K562 (cell line): Measurements from ENCODE around the gene RHOC. TPM values are rescaled to one million over a fixed set of nuclear protein-coding genes. Genes with fewer than 3 reads are reported as not detected.

Source experiments
- CEBPB ChIP-seq: fragments of 450-650 bp; IDR thresholded peaks from 2 replicates; pipeline ENCODE4 v1.6.1; 2016; ENCODE audit warnings: missing genetic modification characterization, missing compliant biosample characterization
- DMBX1 ChIP-seq: fragments of 250-450 bp; sonication (Bioruptor Pico); IDR thresholded peaks from 2 replicates; pipeline ENCODE4 v1.8.0; 2022; ENCODE audit warnings: inconsistent platforms, mild to moderate bottlenecking, moderate library complexity, borderline replicate concordance
- MCM2 ChIP-seq: fragments of 450-650 bp; IDR thresholded peaks from 2 replicates; pipeline ENCODE4 v1.6.1; 2017; ENCODE audit warnings: low read depth, mild to moderate bottlenecking
- NR0B1 ChIP-seq: fragments of 450-650 bp; IDR thresholded peaks from one replicate; pipeline ENCODE4 v1.6.1; 2018; ENCODE audit warnings: mild to moderate bottlenecking, moderate library complexity; ENCODE audit not compliant: partially characterized antibody
- RFX7 ChIP-seq: fragments of 250-450 bp; sonication (Bioruptor Pico); IDR thresholded peaks from 2 replicates; pipeline ENCODE4 v1.5.1; 2021; ENCODE audit warnings: mild to moderate bottlenecking
- SFPQ ChIP-seq: fragments of 200-400 bp; formaldehyde crosslinking; IDR thresholded peaks from 2 replicates; pipeline ENCODE4 v1.6.1; 2017; ENCODE audit warnings: mild to moderate bottlenecking, low read depth, low read length, moderate library complexity
- SRSF3 ChIP-seq: fragments of 200-400 bp; formaldehyde crosslinking; IDR thresholded peaks from 2 replicates; pipeline ENCODE4 v1.6.1; 2016; ENCODE audit warnings: mild to moderate bottlenecking, low read length, moderate library complexity; ENCODE audit not compliant: insufficient read depth
- ZBTB2 ChIP-seq: fragments of 450-650 bp; IDR thresholded peaks from 2 replicates; pipeline ENCODE4 v1.6.1; 2016; ENCODE audit warnings: antibody characterized with exemption
- ZBTB7A ChIP-seq: IDR thresholded peaks from 2 replicates; pipeline ENCODE4 v1.6.1; 2011; ENCODE audit warnings: low read depth, mild to moderate bottlenecking, low read length, moderate library complexity, borderline replicate concordance; ENCODE audit not compliant: control insufficient read depth
- ZFP30 ChIP-seq: fragments of 250-450 bp; sonication (Bioruptor Pico); IDR thresholded peaks from 2 replicates; pipeline ENCODE4 v1.8.0; 2022; ENCODE audit warnings: moderate library complexity, mild to moderate bottlenecking, inconsistent platforms, borderline replicate concordance
- ZFP91 ChIP-seq: sonication (generic); formaldehyde crosslinking; IDR thresholded peaks from 2 replicates; pipeline ENCODE4 v1.8.0; 2022; ENCODE audit warnings: mild to moderate bottlenecking, missing genetic modification reagents
- ZNF175 ChIP-seq: fragments of 200-800 bp; sonication (Bioruptor generic); IDR thresholded peaks from 2 replicates; pipeline ENCODE4 v1.6.1; 2016; ENCODE audit warnings: low read depth, mild to moderate bottlenecking, missing genetic modification characterization, missing compliant biosample characterization
- ZNF274 ChIP-seq: IDR thresholded peaks from 2 replicates; pipeline ENCODE4 v1.6.1; 2011; ENCODE audit warnings: low read depth, mild to moderate bottlenecking, low read length, moderate library complexity, borderline replicate concordance
- ZNF395 ChIP-seq: fragments of 200-800 bp; sonication (Bioruptor generic); IDR thresholded peaks from 2 replicates; pipeline ENCODE4 v1.6.1; 2017; ENCODE audit warnings: missing genetic modification characterization, missing compliant biosample characterization
- ZNF511 ChIP-seq: sonication (generic); formaldehyde crosslinking; IDR thresholded peaks from 2 replicates; pipeline ENCODE4 v1.8.0; 2022; ENCODE audit warnings: mild to moderate bottlenecking, missing genetic modification reagents
- ZNF696 ChIP-seq: fragments of 250-450 bp; sonication (Bioruptor Pico); conservative IDR thresholded peaks from 2 replicates; pipeline ENCODE4 v1.4.0; 2020; ENCODE audit warnings: mild to moderate bottlenecking, moderate library complexity
- polyA plus RNA-seq, 8 experiments: library from polyadenylated mRNA; depleted of rRNA in 4 of 8; stranded (reverse) in 5 of 8; unstranded in 3 of 8; fragments of >200 nt; fragmentation: Nextera tagmentation in 2 of 8; fragmentation: Illumina TruSeq in 1 of 8; extraction: Ambion mirVana in 2 of 8; extraction: Trizol in 1 of 8; gene quantifications; 2 replicates each; pipeline versions ENCODE4 v1.2.1 to v1.2.3, GENCODE V29; 2011 to 2014; ENCODE audit warnings: inconsistent platforms in 1 of 8, missing spikeins in 1 of 8
- total RNA-seq, 7 experiments: library from RNA; depleted of rRNA in 6 of 7; stranded (reverse); fragments of >200 nt in 6 of 7; fragmentation: Illumina TruSeq in 2 of 7; extraction: Trizol in 2 of 7; gene quantifications; 2 replicates each; pipeline versions ENCODE4 v1.2.1 to v1.2.3, GENCODE V29; 2011 to 2021; ENCODE audit warnings: low replicate concordance in 1 of 7

RHOC gene
- total and polyA plus RNA-seq, 9 of the 15 experiments (the other 6 are each of a cell fraction or from before 2014, with no cell fraction given): 35.2 to 364 (median 204) TPM

GRCh38 chr1:112707221-112708001 lies 484 bp upstream of the RHOC start (continued):
- TF ChIP-seq SFPQ (no peak), ZFP30 (CRISPR knock-in tag) (no peak), ZNF696 (CRISPR knock-in tag) (no peak), ZNF511 (CRISPR knock-in tag) (no peak), ZBTB7A (no peak; the same call in 1 of the 2 replicates), NR0B1 (no peak), ZNF395 (0 out of 2 replicates have a peak, but pooled peaks have one; percentile 29), ZFP91 (no peak), ZBTB2 (no peak), SRSF3 (no peak), RFX7 (no peak), DMBX1 (CRISPR knock-in tag) (no peak), CEBPB (tag) (no peak), ZNF274 (no peak), ZNF175 (CRISPR knock-in tag) (no peak), MCM2 (no peak)
